Omental fat pad (tissue), 4 donors: Measurements from ENCODE around the gene NOC2L. TPM values are rescaled to one million over a fixed set of nuclear protein-coding genes. Genes with fewer than 3 reads are reported as not detected.
A peak's percentile ranks its signal among the peaks of the same experiment; 100 is the strongest.

Source experiments
- ATAC-seq: fragments of 150-250 bp; one replicate; pipeline ENCODE4 v1.9.1; 2016; ENCODE audit warnings: mild to moderate bottlenecking, moderate library complexity; ENCODE audit not compliant: low FRiP score
- DNase-seq: peaks from one replicate; pipeline ENCODE4 v3.0.0-alpha.2; 2019; ENCODE audit warnings: low spot score
- CTCF ChIP-seq, 3 donors: fragments of 450-650 bp; IDR thresholded peaks; one replicate each; pipeline ENCODE4 v1.5.1; 2016 to 2017; ENCODE audit warnings: antibody characterized with exemption in 3 of 3, mild to moderate bottlenecking in 3 of 3, moderate library complexity in 2 of 3
- total RNA-seq, 4 donors: library from RNA; depleted of rRNA; stranded (reverse); fragments of >200 nt; gene quantifications; one replicate each; pipeline ENCODE4 v1.1.0, GENCODE V29; 2016

NOC2L gene
- total RNA-seq, 4 donors from 2014 or later: 29.2 to 63.5 (median 31.3) TPM

- ATAC-seq (no peak), DNase-seq (no peak)
- TF ChIP-seq CTCF (IDR thresholded peaks at IDR 0.05): no peak
These were observed 53.1 kb downstream of the NOC2L start for GRCh38 chr1:905811-906599.

GRCh38 chr1:905071-905749, 53.8 kb downstream of the NOC2L start:
- ATAC-seq: no peak
- TF ChIP-seq CTCF (IDR thresholded peaks at IDR 0.05): no peak
- no peak for DNase-seq

GRCh38 chr1:904310-904950, 54.6 kb downstream of the NOC2L start:
- ATAC-seq: peak; percentile 60
- DNase-seq: no peak
- TF ChIP-seq CTCF (IDR thresholded peaks at IDR 0.05): peak in 2 of 3 donors; percentile 80 to 86

- no peak for ATAC-seq
- TF ChIP-seq CTCF (IDR thresholded peaks at IDR 0.05): no peak
- DNase-seq: no peak
These were observed 55.3 kb downstream of the NOC2L start for GRCh38 chr1:903721-904271.

- ATAC-seq (no peak), DNase-seq (no peak)
- TF ChIP-seq CTCF (IDR thresholded peaks at IDR 0.05): no peak
These were observed 55.8 kb downstream of the NOC2L start for GRCh38 chr1:903305-903704.

GRCh38 chr1:902802-903201, 56.3 kb downstream of the NOC2L start:
- no peak for TF ChIP-seq CTCF (IDR thresholded peaks at IDR 0.05)
- DNase-seq: no peak
- no peak for ATAC-seq
